ENCODE measurements around the gene COX4I2.

Gene COX4I2

GRCh38 chr20:31693987-31694661 is 56.4 kb downstream of the COX4I2 start:
- H3K4me3 ChIP-seq = no peak overlapping the region
- H3K27me3 ChIP-seq (ENCODE audit: low read depth) = no peaks in the 10 kb centered on the region
- H3K36me3 ChIP-seq (replicated peaks) = no peaks in the 10 kb centered on the region; the same call in 1 of the 2 replicates
- in situ Hi-C loops (cut with MboI; ENCODE audit: low sequenced_read_pairs) = no loop called here
- H3K9me3 ChIP-seq = no peaks in the 10 kb centered on the region
- no peak for DNase-seq (ENCODE audit: low spot score in 2 of 2)
- H3K4me1 ChIP-seq = peaks cover 15% of the 10 kb centered on the region

Measured in HAP-1 (cell line).